HepG2 (cell line): ENCODE data around the gene COBLL1.

ENCODE experiments used
- CEBPB ChIP-seq: IDR thresholded peaks from 2 replicates; pipeline ENCODE4 v1.6.1; 2011; ENCODE audit warnings: low read depth, low read length, improper control_type of control experiment, borderline replicate concordance
- MAFK ChIP-seq, 2 experiments: IDR thresholded peaks in 1 of 2; conservative IDR thresholded peaks in 1 of 2; 2 replicates each; pipeline ENCODE4 v1.6.1; 2011; ENCODE audit warnings: improper control_type of control experiment in 2 of 2, low read length in 2 of 2
- MTA1 ChIP-seq: sonication (generic); formaldehyde crosslinking; IDR thresholded peaks from 2 replicates; pipeline ENCODE4 v1.4.0; 2020; ENCODE audit warnings: missing genetic modification reagents, mild to moderate bottlenecking, borderline replicate concordance
- MTA3 ChIP-seq: sonication (generic); formaldehyde crosslinking; IDR thresholded peaks from 2 replicates; pipeline ENCODE4 v1.4.0; 2020; ENCODE audit warnings: missing genetic modification reagents
- NFE2L1 ChIP-seq: sonication (generic); formaldehyde crosslinking; IDR thresholded peaks from 2 replicates; pipeline ENCODE4 v1.4.0; 2020; ENCODE audit warnings: missing genetic modification reagents, mild to moderate bottlenecking, borderline replicate concordance
- POLR2A ChIP-seq, 2 experiments: IDR thresholded peaks; 2 replicates each; pipeline ENCODE4 v1.6.1; 2011; ENCODE audit warnings: low read depth in 2 of 2, low read length in 2 of 2, mild to moderate bottlenecking in 1 of 2, moderate library complexity in 1 of 2; ENCODE audit not compliant: insufficient read depth in 1 of 2
- RBM22 ChIP-seq: fragments of 200-400 bp; formaldehyde crosslinking; optimal IDR thresholded peaks from 2 replicates; pipeline ENCODE3; 2017; ENCODE audit warnings: mild to moderate bottlenecking, low read length, moderate library complexity
- ZBTB1 ChIP-seq: sonication (generic); formaldehyde crosslinking; IDR thresholded peaks from 2 replicates; pipeline ENCODE4 v1.4.0; 2020; ENCODE audit warnings: missing genetic modification reagents, borderline replicate concordance
- ZFP1 ChIP-seq: IDR thresholded peaks from 2 replicates; pipeline ENCODE4 v1.6.1; 2016
- ZNF496 ChIP-seq: sonication (generic); formaldehyde crosslinking; IDR thresholded peaks from 2 replicates; pipeline ENCODE4 v1.8.1; 2023; ENCODE audit warnings: mild to moderate bottlenecking, moderate library complexity, missing genetic modification reagents; ENCODE audit not compliant: insufficient replicate concordance
- ZNF792 ChIP-seq: IDR thresholded peaks from 2 replicates; pipeline ENCODE4 v1.6.1; 2016
- TF ChIP-seq, protein P1 (sequence below): sonication (generic); formaldehyde crosslinking; IDR thresholded peaks from 2 replicates; pipeline ENCODE4 v1.5.0; 2020; ENCODE audit warnings: mild to moderate bottlenecking, missing genetic modification reagents, moderate library complexity

DNA sequence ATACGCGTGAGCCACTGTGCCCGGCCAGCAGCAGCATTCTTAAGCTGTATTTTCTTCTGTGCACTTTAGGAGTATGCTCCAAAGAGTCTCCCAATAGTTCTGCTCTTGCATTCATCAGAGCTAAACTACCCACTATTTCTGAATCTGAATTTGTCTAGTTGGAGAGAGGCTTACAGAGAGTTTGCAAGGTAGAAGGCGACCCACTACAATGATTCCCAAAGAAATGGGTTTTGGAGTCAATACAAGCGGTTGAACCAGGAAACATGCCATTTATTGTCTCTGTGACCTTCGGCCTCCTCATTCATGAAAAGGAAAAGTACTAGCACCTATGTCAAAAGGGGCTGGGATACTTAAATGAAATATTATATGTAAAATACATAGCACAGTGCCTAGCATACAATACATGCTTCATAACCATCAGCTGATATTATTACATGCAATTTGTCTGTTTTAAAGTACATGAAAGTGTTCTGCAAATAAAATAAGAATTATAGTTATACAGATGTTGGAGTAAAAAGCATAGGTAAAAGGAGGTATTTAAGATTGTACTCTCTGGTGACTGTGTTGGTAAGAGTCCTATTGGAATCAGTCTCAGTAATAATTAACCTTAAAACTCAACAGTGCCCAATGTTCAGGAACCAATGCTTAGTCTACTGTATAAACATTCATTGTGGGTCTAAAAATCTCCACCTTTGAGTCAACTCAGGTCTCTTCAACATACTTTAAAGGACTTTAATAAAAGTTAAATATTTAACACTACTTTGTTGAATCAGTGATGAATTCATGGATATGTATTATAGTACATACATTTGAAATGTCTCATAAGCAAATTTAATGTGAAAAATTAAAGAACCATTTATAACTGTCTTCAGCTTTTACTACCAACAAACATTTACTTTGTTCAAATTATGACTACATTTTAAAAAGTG, 130.5 kb downstream of the COBLL1 start:
- TF ChIP-seq NFE2L1 (CRISPR knock-in tag) (no peak), ZNF792 (CRISPR knock-in tag) (no peak), MAFK (conservative IDR thresholded peaks at IDR 0.05 in 1 of 2, IDR thresholded peaks at IDR 0.05 in 1 of 2; ENCODE audit: low read length in 2 of 2) (peak in 1 of 2 experiments; percentile 14; a peak in 1 of 4 replicates), ZFP1 (CRISPR knock-in tag) (peak; percentile 84; the same call in 1 of the 2 replicates), ZNF496 (CRISPR knock-in tag) (no peak), RBM22 (peak; percentile 79), MTA1 (CRISPR knock-in tag) (no peak), ZBTB1 (CRISPR knock-in tag) (no peak), MTA3 (CRISPR knock-in tag) (no peak), CEBPB (no peak), POLR2A (IDR thresholded peaks at IDR 0.05; ENCODE audit: insufficient read depth in 1 of 2, low read depth in 2 of 2, low read length in 2 of 2) (peak; percentile 62 to 77)
- TF ChIP-seq, protein P1, sequence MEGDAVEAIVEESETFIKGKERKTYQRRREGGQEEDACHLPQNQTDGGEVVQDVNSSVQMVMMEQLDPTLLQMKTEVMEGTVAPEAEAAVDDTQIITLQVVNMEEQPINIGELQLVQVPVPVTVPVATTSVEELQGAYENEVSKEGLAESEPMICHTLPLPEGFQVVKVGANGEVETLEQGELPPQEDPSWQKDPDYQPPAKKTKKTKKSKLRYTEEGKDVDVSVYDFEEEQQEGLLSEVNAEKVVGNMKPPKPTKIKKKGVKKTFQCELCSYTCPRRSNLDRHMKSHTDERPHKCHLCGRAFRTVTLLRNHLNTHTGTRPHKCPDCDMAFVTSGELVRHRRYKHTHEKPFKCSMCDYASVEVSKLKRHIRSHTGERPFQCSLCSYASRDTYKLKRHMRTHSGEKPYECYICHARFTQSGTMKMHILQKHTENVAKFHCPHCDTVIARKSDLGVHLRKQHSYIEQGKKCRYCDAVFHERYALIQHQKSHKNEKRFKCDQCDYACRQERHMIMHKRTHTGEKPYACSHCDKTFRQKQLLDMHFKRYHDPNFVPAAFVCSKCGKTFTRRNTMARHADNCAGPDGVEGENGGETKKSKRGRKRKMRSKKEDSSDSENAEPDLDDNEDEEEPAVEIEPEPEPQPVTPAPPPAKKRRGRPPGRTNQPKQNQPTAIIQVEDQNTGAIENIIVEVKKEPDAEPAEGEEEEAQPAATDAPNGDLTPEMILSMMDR (CRISPR knock-in tag): no peak
